Fibroblast of skin of right quadriceps (primary cell): ENCODE data around the gene IFNL2.
A peak's percentile ranks its signal among the peaks of the same experiment; 100 is the strongest.
"Not testable (repeated sequence)": the region's sequence is repeated elsewhere in the genome, so short reads cannot be mapped to it uniquely, and the experiment has no call there.

Experiments
- DNase-seq: peaks from one replicate; pipeline ENCODE4 v3.0.0-alpha.2; 2013

The IFNL2 gene

DNA sequence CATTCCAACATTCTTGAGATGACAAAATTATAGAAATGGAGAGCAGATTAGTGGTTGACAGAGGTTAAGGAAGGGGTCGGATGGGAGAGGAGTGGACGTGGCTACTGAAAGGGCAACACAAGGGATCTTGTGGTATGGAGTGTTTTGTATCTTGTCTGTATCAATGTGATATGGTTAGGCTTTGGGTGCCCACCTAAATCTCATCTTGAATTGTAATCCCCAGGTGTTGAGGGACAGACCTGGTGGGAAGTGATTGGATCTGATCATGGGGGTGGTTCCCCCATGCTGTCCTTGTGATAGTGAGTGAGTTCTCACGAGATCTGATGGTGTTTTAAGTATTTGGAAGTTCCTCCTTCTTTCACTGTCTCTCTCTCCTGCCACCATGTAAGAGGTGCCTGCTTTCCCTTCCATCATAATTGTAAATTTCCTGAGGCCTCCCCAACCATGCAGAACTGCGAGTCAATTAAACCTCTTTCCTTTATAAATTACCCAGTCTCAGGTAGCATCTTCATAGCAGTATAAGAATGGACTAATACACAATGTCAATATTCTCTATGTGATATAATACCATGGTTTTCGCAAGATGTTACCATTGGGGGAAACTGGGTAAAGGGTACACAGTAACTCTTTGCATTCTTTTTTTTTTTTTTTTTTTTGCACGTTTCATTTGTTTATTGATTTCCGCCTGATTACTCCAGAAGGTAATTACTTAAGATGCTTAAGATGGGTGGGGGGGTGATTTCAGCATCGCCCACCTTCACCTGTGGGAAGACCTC, 14.6 kb upstream of the IFNL2 start:
- DNase-seq = no peak

DNA sequence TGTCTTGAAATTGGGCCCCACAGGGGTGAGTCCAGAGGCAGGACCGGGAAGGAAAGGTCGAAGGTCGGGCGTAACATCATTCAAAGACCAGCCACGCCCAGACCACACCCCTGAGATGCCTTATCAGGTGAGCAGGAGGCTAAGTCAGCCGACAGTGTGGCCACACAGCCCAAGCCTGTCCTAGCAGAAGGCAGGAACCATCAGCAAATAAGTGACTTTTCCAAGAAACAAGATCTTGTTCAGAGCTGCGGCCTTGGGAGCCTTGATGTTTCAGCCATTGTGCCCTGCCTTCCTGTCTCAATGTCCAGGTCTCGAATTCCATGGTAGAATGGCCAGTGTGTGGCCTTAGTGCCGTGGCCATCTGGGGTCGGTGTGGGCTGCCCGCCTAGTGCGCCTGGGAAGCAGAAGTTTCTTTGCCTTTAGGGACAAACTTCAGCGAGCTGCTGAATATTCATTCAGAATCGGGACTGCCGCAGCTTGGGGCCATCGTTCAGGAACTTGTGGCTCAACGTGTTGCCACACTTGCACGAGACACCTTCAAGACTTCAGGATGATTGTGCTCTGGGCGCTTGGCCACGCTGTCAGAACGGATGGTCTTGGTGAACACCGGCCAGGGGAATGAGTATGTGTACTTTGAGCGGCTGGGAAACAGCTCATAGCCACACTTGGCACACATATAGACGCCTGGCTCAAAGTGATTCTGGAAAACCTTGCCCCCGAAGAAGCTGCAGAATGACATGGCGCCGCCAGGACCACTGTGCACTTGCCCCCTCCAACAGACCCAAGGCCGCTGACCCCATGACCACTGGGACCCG, 13.5 kb upstream of the IFNL2 start:
- DNase-seq = no peak

DNA sequence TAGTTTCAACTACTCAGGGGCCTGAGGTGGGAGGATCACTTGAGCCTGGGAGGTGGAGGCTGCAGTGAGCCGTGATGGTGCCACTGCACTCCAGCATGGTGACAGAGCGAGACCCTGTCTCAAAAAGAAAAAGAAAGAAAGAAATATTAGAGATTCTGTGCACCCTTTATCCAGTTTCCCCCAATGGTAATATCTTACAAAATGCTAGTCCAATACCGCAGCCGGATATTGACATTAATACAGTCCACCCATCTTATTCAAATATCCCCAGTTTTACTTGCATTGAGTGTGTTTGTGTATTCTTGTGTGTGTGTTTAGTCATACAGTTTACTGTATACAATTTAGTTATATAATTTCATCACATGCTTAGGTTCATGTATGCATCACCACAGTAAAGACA, 11.0 kb upstream of the IFNL2 start:
- no peak for DNase-seq

DNA sequence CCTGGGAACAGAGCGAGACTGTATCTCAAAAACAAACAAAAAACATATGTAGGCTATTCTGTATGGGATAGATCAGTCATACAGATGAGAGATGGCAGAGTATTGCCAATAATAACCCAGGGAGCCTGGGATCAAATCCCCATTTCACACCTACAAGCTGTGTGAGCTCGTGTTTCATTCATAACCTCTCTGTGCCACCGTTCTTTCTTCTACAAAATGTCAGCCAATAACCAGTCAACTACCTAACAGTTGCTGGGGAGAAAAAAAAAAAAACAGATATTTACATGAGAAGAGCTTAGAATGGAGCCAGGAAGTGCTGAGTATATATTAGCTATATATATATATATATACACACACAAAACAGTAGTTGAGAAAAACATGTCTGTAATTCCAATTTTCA, 6.5 kb upstream of the IFNL2 start:
- DNase-seq = no peak

DNA sequence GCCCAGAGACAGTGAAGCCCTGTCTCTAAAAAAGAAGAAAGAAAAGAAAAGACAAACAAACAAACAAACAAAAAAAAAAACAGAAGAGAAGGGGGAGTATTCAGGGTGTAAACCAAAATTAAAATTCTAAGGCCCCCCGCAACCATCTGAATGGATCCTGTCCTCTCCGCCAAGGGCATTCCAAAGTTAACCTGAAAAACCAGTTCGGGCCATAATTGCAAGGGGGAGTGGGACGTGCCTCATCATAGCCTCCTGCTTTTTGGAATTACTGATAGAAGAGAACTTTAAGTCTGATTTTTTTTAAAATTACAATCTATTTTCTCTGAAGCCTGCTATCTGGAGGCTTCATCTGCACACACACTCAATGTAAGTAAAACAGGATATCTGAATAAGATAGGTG, 5.7 kb upstream of the IFNL2 start:
- DNase-seq = no peak

DNA sequence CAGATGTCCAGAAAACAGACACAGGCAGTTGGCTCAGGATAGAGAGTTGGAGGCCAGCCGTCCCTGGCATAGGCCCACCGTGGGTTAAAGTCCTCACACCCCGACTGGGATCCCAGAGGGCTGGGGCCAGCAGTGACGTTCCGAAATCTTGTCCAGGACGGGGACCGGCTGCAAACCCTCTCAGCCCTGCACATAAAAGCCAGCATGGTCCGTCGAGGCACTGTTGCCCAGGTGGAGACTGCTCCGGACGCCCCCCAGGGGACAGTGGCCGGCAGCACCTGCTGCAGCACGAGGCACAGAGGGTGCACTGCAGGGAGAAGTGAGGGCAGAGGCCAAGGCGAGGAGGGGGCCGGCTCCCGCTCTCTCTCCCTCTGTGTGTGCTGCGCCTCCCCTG, 4.3 kb upstream of the IFNL2 start:
- DNase-seq = no peak

DNA sequence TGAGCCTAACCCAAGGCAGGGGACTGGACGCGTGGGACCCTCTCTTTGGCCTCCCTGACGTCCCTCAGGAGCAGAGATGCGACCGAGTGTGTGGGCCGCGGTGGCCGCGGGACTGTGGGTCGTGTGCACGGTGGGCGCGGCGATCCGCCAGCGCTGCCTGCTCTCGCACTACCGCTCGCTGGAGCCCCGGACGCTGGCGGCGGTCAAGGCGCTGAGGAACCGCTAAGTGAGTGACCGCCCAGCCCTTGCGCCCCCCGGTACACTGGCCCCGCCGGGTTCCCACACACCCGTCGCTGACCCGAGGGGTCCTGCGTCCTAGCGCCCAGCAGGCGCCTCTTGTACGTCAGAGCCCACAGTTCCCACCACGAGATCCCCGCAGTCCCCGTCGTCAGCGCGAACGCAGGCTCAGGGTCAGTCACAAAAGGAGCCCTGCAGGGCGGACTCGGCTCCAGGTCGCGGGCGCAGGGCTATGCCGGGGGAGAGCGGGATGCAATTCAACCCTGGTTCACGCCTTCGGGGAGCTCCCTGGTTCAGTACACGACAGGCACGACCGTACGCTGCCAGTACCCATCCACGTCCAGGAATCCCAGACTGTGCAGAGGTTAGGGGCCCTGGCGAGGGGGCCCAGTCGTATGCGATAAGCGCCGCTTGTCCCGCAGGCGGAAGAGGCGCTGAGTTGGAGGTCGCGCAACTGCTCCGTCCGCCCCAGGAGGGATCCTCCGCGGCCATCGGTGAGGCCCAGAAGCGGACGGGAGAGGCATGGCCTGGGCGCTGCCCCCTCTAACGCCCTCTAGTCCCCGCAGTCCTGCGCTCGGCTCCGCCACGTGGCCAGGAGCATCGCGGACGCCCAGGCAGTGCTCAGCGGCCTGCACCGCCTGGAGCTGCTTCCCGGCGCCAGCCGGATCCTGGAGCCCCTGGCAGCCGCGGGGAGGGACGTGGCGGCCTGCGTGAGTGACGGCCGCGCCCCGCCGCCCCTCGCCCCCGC, 3.6 kb upstream of the IFNL2 start:
- DNase-seq = peak; percentile 7

DNA sequence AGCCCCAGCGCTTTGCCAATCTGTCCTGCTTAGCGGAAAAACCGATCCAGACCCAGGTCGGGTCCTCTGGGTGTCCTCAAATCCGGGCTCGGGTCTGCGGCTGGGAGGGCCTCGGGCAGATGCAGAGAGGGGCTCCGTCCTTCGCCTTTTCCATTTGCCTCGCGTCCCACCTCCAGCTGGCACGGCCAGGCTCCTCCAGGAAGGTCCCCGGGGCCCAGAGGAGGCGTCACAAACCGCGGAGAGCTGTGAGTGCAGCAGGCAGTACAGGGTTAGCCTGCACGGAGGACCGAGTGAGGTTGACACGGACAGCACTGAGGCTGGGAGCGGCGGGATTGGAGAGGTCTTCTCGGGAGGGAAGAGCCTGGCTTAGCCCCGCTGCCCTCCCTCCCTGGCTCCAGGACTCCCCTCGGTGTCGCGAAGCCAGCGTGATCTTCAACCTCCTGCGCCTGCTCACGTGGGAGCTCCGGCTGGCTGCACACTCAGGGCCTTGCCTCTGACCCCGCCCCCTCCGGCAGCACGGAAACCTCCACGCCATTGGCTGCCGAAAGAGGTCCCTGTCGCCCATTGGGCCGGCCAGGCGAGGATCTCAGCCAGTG, 2.8 kb upstream of the IFNL2 start:
- DNase-seq = no peak

DNA sequence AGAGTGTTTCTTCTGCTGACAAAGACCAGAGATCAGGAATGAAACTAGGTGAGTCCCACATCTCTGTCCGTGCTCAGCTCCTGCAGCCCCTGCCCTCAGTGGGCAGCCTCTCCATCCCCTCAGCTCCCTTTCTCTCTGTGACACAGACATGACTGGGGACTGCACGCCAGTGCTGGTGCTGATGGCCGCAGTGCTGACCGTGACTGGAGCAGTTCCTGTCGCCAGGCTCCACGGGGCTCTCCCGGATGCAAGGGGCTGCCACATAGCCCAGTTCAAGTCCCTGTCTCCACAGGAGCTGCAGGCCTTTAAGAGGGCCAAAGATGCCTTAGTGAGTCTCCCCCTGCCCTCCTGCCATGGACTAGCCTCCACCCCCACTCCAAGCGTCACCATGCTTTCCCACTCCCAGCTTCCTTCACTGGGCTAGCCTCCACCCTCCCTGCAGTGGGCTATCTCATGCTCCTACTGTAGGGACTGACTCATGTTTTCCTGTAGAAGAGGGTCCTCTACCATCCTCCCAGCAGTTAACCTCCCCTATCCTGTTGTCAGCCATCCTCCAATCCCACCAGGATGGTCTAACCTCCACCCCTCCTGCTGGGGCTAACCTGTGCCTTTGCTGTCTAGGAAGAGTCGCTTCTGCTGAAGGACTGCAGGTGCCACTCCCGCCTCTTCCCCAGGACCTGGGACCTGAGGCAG, 481 bp downstream of the IFNL2 start:
- DNase-seq = not testable (repeated sequence)

DNA sequence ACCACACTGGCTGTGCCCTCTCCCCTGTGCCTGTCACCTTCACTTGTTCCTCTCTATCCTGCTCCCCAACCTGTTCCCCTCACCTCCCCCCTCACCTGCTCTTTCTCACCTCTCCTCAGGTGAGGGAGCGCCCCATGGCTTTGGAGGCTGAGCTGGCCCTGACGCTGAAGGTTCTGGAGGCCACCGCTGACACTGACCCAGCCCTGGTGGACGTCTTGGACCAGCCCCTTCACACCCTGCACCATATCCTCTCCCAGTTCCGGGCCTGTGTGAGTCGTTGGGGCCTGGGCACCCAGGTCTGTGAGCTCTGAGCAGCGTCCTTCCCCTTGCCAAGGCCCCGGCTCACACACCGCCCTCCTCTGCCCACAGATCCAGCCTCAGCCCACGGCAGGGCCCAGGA, 1.2 kb downstream of the IFNL2 start:
- not testable (repeated sequence) for DNase-seq

DNA sequence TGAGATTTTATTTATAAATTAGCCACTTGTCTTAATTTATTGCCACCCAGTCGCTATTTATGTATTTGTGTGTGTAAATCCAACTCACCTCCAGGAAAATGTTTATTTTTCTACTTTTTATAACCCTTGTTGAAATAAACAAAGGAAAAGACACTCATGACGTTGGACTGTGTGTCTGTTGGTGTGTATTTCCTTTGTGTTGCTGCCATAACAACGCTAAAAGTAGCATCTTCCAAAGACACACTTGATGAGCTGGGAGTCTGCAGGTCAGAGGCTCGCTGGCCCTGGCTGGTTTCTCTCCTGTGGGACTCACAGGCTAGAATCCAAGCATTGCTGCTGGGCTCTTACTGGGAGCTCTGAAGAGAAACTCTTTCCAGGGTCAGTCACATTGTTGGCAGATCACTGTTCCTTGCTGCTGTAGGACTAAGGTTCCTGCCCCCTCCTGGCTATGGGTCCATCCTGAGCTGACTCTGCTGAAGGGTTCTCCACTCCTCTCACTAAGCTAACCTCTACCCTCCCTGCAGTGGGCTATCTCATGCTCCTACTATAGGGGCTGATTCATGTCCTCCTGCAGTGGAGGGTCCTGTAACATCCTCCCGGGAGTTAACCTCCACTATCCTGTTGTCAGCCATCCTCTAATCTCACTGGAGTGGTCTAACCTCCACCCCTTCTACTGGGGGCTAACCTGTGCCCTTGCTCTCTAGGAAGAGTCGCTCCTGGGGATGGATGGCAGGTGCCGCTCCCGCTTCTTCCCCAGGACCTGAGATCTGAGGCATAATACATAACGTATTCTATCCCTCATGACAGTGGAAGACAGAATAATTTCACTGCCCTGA, 2.1 kb downstream of the IFNL2 start:
- DNase-seq = no peak

DNA sequence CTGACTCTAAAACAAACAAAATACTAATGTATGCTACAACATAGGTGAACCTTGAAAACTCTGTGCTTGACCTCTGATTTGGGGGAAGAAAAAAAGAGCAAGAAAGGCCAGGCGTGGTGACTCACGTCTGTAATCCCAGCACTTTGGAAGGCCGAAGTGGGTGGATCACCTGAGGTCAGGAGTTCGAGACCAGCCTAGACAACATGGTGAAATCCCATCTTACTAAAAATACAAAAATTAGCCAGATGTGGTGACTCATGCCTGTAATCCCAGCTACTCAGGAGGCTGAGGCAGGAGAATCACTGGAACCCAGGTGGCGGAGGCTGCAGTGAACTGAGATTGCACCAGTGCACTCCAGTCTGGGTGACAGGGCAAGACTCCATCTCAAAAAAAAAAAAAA, 5.7 kb downstream of the IFNL2 start:
- not testable (repeated sequence) for DNase-seq

DNA sequence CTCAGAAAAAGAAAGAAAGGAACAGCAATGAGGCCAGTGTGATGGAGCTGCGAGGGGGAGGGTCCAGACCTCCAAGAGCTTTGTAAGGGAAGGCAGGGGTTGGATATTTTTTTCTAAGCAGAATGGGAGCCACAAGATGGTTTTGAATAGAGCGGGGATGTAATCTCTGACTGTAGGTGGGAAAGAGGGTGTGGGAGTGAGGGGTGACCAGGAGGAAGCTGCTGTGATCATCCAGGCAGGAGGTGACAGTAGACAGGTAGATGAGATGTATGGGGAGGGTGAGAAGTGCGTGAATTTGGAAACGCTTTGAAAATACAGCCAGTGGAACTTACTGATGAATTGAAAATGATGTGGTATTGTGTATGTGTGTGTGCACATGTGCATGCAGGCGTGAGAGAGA, 7.4 kb downstream of the IFNL2 start:
- DNase-seq = no peak

DNA sequence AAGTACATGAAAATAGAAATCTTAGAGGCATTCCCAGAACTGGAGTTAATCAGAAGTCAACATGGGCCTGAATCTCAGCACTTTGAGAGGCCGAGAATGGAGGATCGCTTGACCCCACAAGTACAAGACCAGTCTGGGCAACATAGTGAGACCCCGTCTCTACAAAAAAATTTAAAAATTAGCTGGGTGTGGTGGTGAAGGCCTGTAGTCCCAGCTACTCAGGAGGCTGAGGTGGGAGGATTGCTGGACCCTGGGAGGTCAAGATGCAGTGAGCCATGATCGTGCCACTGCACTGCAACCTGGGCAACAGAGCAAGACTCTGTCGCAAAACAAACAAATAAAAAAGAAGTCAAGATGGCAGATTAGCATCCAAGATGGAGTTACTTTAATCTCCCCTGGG, 8.5 kb downstream of the IFNL2 start:
- no peak for DNase-seq

DNA sequence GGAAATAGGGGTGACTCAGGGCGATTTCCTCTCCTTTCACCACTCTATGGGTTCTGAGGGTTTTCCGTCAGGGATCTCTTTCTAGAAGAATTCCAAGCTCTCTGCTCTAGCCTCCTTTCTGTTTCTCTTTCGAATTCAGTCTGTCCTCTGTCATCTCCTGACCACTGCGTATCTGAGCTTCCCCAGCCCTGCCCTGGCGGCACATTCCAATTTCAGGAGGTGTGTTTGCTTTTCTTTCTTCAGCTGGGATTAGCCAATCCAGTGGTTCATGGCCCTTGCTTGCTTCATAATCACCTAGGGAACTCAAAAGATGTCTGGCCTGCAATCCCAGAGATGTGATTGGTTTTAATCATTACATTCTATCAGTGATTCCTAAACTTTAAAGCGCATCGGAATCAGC, 9.4 kb downstream of the IFNL2 start:
- DNase-seq = no peak

DNA sequence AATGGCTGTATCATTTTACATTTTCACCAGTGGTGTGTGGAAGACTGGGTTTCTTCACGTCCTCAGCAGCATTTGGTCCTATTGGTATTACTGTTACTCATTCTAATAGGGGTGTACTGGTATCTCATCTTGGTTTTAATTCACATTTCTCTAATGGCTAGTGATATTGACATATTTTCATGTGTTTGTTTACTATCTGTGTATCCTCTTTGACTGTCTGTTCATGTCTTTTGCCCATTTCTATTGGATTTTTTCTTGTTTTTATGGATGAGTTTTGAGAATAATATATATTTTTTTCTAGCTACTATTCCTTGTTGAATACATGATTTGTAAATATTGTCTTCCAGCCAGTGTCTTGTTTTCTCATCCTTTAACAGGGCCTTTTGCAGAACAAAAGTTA, 13.8 kb downstream of the IFNL2 start:
- DNase-seq = no peak

DNA sequence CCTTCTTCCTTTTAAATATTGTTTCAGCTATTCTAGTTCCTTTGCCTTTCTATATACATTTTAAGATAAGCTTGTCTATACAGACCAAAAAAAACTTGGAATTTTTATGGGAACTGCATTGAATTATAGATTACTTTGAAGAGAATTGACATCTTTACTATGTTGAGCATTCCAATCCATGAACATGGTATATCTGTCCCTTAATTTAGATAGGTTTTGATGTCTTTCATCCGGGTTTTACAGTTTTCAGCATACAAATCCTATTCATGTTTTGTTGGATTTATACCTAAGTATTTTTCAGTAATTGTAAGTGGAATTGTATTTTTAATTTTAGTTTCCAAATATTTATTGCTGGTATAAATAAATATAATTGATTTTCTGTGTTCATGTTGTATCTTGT, 15.8 kb downstream of the IFNL2 start:
- DNase-seq = no peak

DNA sequence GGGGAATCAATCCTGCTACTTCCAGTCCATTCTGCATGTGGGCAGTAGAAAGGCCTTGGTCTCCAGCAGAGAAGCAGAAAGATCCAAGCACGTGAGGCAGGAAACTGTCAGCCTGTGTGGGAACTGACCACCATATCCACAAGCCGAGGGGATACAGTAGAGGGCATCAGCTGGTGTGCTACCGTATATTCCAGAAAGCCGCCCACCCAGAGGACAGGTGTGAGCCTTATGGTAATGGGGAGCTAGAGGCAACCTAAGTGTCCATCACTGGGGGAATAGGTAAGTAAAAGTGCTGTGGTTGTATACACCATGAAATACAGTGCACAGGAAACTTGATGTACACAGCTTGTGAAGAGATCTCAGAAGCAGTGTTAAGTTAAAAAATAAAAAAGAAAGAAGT, 25.2 kb downstream of the IFNL2 start:
- DNase-seq = no peak

DNA sequence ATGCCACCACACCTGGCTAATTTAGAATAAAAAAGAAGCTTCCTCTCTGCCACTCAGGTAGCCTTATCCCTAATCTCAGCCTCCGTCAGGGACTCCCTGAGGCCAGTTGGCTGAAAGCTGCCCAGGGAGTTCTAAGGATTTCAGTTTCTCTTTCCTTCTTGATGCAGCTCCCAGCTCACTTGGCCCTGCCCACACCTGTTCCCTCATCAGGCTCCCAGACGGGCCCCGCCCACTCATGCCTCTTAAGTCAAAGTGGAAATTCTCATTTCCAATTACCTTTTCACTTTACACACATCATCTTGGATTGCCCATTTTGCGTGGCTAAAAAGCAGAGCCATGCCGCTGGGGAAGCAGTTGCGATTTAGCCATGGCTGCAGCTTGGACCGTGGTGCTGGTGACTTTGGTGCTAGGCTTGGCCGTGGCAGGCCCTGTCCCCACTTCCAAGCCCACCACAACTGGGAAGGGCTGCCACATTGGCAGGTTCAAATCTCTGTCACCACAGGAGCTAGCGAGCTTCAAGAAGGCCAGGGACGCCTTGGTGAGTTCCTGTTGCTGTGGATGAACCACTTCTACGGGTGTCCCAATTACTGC, 28.0 kb downstream of the IFNL2 start, which contains the start of gene IFNL1:
IFNL1 (plus strand) TSS at position 353 of the 591 bp plus-strand sequence; CDS start at position 368, 15 bp downstream.
- no peak for DNase-seq

DNA sequence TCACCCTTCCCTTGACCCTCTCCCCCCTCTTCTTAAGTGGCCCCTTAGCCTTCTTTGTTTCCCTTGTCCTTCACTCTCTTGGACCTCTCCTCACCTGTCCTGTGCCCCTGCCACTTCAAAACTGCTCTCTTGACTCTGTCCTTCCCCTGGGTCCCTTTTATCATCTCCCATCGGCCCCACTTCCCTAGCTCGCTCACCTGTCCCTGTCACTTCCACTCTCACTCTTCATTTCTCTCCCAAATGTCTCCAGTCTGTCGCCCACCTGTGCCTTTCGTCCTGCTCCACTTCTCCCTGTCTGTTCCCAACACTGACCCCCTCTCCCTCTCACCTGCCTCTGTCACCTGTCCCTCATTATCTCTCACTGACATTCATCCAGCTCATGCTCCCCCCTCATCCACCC, 28.7 kb downstream of the IFNL2 start:
- DNase-seq = no peak
